Heart right ventricle (tissue), 16 donors: ENCODE measurements around the gene UBE2C. TPM values are rescaled to one million over a fixed set of nuclear protein-coding genes. Genes with fewer than 3 reads are reported as not detected.

ENCODE experiments used
- ATAC-seq, 8 donors: fragments of 200-7000 bp; cut with Tn5 transposase; one replicate each; pipeline ENCODE4 v1.9.1; 2020; ENCODE audit warnings: mild to moderate bottlenecking in 8 of 8, moderate library complexity in 8 of 8, moderate number of reproducible peaks in 1 of 8
- DNase-seq, 2 donors: peaks; one replicate each; pipeline ENCODE4 v3.0.0-alpha.2; 2020
- H3K27ac ChIP-seq, 10 donors: fragments of 200-600 bp; sonication (generic) in 2 of 10; one replicate each; pipeline versions ENCODE4 v1.5.0 to v1.8.0; 2020 to 2022; ENCODE audit warnings: mild to moderate bottlenecking in 3 of 10
- H3K27me3 ChIP-seq, 7 donors: fragments of 200-600 bp; one replicate each; pipeline ENCODE4 v1.8.0; 2021 to 2022; ENCODE audit warnings: mild to moderate bottlenecking in 2 of 7
- H3K36me3 ChIP-seq, 9 donors: fragments of 200-600 bp; sonication (generic) in 1 of 9; one replicate each; pipeline versions ENCODE4 v1.5.0 to v1.8.0; 2020 to 2022; ENCODE audit warnings: mild to moderate bottlenecking in 2 of 9
- H3K4me1 ChIP-seq, 9 donors: fragments of 200-600 bp; sonication (generic) in 1 of 9; one replicate each; pipeline versions ENCODE4 v1.5.0 to v1.8.0; 2020 to 2022; ENCODE audit warnings: mild to moderate bottlenecking in 4 of 9
- H3K4me3 ChIP-seq, 10 donors: fragments of 200-600 bp; sonication (generic) in 2 of 10; one replicate each; pipeline versions ENCODE4 v1.5.0 to v1.8.0; 2020 to 2022; ENCODE audit warnings: mild to moderate bottlenecking in 7 of 10, moderate library complexity in 2 of 10
- H3K9me3 ChIP-seq, 11 donors: fragments of 200-600 bp in 10 of 11; sonication (generic) in 2 of 11; one replicate each; pipeline versions ENCODE4 v1.5.0 to v1.8.0; 2013 to 2022; ENCODE audit warnings: mild to moderate bottlenecking in 2 of 11, control low read depth in 1 of 11, moderate library complexity in 1 of 11
- CTCF ChIP-seq, 9 donors: fragments of 200-600 bp; sonication (generic) in 2 of 9; IDR thresholded peaks; one replicate each; pipeline versions ENCODE4 v1.5.0 to v1.8.0; 2021 to 2022; ENCODE audit warnings: antibody characterized with exemption in 9 of 9, mild to moderate bottlenecking in 5 of 9, moderate library complexity in 1 of 9
- WGBS, 2 donors: extraction: QIAGEN DNeasy Blood & Tissue Kit; methylation state at CpG; one replicate each; pipeline ENCODE4 v1.1.7; 2013; ENCODE audit warnings: inconsistent platforms in 1 of 2; 5-methylcytosine and 5-hydroxymethylcytosine counted together
- intact Hi-C, 10 donors: fragments of 100-400 bp; cut with DNase I; formaldehyde crosslinking; loops; one replicate each; pipeline versions ENCODE4 v1.11.1 to v1.14.2; 2022
- polyA plus RNA-seq, 2 donors: library from polyadenylated mRNA; stranded (reverse); fragments of 200-250 nt; gene quantifications; one replicate each; pipeline ENCODE4 v1.2.3, GENCODE V29; 2013
- total RNA-seq, 10 donors: library from RNA; stranded (reverse); fragmentation: NEBNext Ultra II Directional in 3 of 10; extraction: Animal tissue kit (Norgen Biotek cat#: 25700) in 3 of 10; gene quantifications; one replicate each; pipeline versions ENCODE4 v1.2.1 to v1.2.4, GENCODE V29; 2021 to 2023
- donor health status: Arrhythmogenic right ventricular cardiomyopathy.
- donor health status: ischemic (EF 13 %, LVEDD 7.1; RV severe dilation, severe dysfunction).
- donor health status: healthy with polysubstance abuse.
- donor health status: DM: no; HTN: yes; CAD: no.
- donor health status: DM: no; HTN: no; CAD: no.
- donor health status: ischemic (EF 25% LVEDD 6.9; RV normal size, moderate dysfunction).
- donor health status: ischemic (EF 25% LVEDD 5.7; RV mildly dilated, moderate dysfunction).
- donor health status: healthy.
- donor health status: DM: yes; HTN: yes; CAD: no.
- donor health status: Ischemic cardiomyopathy.
- donor health status: ischemic (EF 35%, LVEDD 5.7; RV mildly dilated, moderate dysfunction).
- donor health status: nonischemic (EF 11% LVEDD 7.7; RV severe dilation, severe dysfunction).
- donor health status: DM: yes; HTN: yes; CAD: no.
- donor health status: PGD.
- donor health status: ischemic (EF 29% LVEDD 5.4; RV normal size, mild dysfunction).
- donor health status: nonischemic (EF 23%, LVEDD 6.1; RV moderate dilation, normal function).

Gene UBE2C
- total and polyA plus RNA-seq, 12 donors = 0.37 to 8.6 (median 1.1) TPM; not detected in 2

GRCh38 chr20:45798935-45799642 lies 13.4 kb upstream of the UBE2C start:
- Histone ChIP-seq H3K36me3 (peaks cover 0 to 76% (median 49%) of the 10 kb centered on the region in 9 donors), H3K4me1 (peaks cover 0 to 27% (median 4%) of the 10 kb centered on the region in 9 donors), H3K27me3 (no peaks in the 10 kb centered on the region), H3K4me3 (no peak overlapping the region), H3K9me3 (no peaks in the 10 kb centered on the region), H3K27ac (peak overlapping the region in 1 of 10 donors; percentile 6)
- TF ChIP-seq CTCF (IDR thresholded peaks at IDR 0.05) = peak; percentile 48 to 82 (median 71)
- intact Hi-C loops = loop anchor here in 1 of 10 donors (10.0 kb wide), 1 partner anchor 834 kb away; the partner anchor contains the start of genes STK4 and TOMM34
- ATAC-seq (peak; percentile 55 to 86 (median 70)), DNase-seq (peak in 1 of 2 donors; percentile 61)
- 28 to 32% methylated on average over 4 of the region's 4 CpGs for WGBS, 2 donors

- Histone ChIP-seq H3K4me3 (no peak overlapping the region), H3K27ac (no peak overlapping the region), H3K9me3 (no peaks in the 10 kb centered on the region), H3K36me3 (peaks cover 0 to 76% (median 53%) of the 10 kb centered on the region in 9 donors), H3K27me3 (no peaks in the 10 kb centered on the region), H3K4me1 (peaks cover 0 to 14% (median 4%) of the 10 kb centered on the region in 9 donors)
- ATAC-seq (no peak), DNase-seq (no peak)
- TF ChIP-seq CTCF (IDR thresholded peaks at IDR 0.05) = no peak
- WGBS, 2 donors = 82 to 87% methylated on average over 7 of the region's 7 CpGs
- intact Hi-C loops = loop anchor here in 1 of 10 donors (10.0 kb wide), 1 partner anchor 163 kb away; no protein-coding TSS in a partner anchor
Measured at GRCh38 chr20:45801851-45802250, 10.6 kb upstream of the UBE2C start.

- DNase-seq (no peak), ATAC-seq (no peak)
- Histone ChIP-seq H3K4me3 (no peak overlapping the region), H3K4me1 (peaks cover 0 to 19% (median 13%) of the 10 kb centered on the region in 9 donors), H3K9me3 (no peaks in the 10 kb centered on the region), H3K36me3 (peaks cover 0 to 66% (median 46%) of the 10 kb centered on the region in 9 donors), H3K27ac (no peak overlapping the region), H3K27me3 (no peaks in the 10 kb centered on the region)
- WGBS, 2 donors = 90 to 91% methylated on average over 8 of the region's 8 CpGs
- no peak for TF ChIP-seq CTCF (IDR thresholded peaks at IDR 0.05)
- intact Hi-C loops = no loop called here
Measured at GRCh38 chr20:45810191-45810970, 2.1 kb upstream of the UBE2C start.

- no peak for TF ChIP-seq CTCF (IDR thresholded peaks at IDR 0.05)
- intact Hi-C loops = no loop called here
- ATAC-seq (no peak), DNase-seq (no peak)
- H3K4me1 ChIP-seq = peaks cover 0 to 22% (median 14%) of the 10 kb centered on the region in 9 donors
- 3 to 7% methylated on average over 11 of the region's 11 CpGs for WGBS, 2 donors
- H3K27me3 ChIP-seq = no peaks in the 10 kb centered on the region
- peaks cover 0 to 44% (median 29%) of the 10 kb centered on the region in 9 donors for H3K36me3 ChIP-seq
- peak overlapping the region in 1 of 10 donors; percentile 59 for H3K27ac ChIP-seq
- H3K9me3 ChIP-seq = no peaks in the 10 kb centered on the region
- H3K4me3 ChIP-seq = peak overlapping the region in 9 of 10 donors; percentile 33 to 75 (median 60)
Measured at GRCh38 chr20:45813006-45813340, 529 bp downstream of the UBE2C start.
